ENCODE measurements around the gene DMTF1. TPM values are rescaled to one million over a fixed set of nuclear protein-coding genes. Genes with fewer than 3 reads are reported as not detected.
A peak's percentile ranks its signal among the peaks of the same experiment; 100 is the strongest.

Gene DMTF1
- total RNA-seq, 1 donor from 2014 or later, result 19.4 TPM

- Histone ChIP-seq H3K27me3 (ENCODE audit: low read depth) (no peaks in the 10 kb centered on the region), H3K4me1 (no peaks in the 10 kb centered on the region), H3K9me3 (replicated peaks) (no peaks in the 10 kb centered on the region), H3K36me3 (peaks cover 98% of the 10 kb centered on the region), H3K27ac (replicated peaks) (no peak overlapping the region), H3K4me3 (no peak overlapping the region)
- no peak for TF ChIP-seq CTCF (IDR thresholded peaks at IDR 0.05; ENCODE audit: borderline replicate concordance)
- intact Hi-C loops (cut with micrococcal nuclease), result no loop called here
- DNase-seq, result no peak
These were observed 36.7 kb downstream of the DMTF1 start for GRCh38 chr7:87188930-87189329.

GRCh38 chr7:87190783-87191182, 38.5 kb downstream of the DMTF1 start:
- TF ChIP-seq CTCF (IDR thresholded peaks at IDR 0.05; ENCODE audit: borderline replicate concordance), result no peak
- no peak for DNase-seq
- H3K4me1 ChIP-seq, result no peaks in the 10 kb centered on the region
- no peak overlapping the region for H3K27ac ChIP-seq (replicated peaks)
- H3K27me3 ChIP-seq (ENCODE audit: low read depth), result no peaks in the 10 kb centered on the region
- H3K36me3 ChIP-seq, result peaks cover 100% of the 10 kb centered on the region
- H3K4me3 ChIP-seq, result no peak overlapping the region
- intact Hi-C loops (cut with micrococcal nuclease), result no loop called here
- H3K9me3 ChIP-seq (replicated peaks), result no peaks in the 10 kb centered on the region

- no peak for DNase-seq
- H3K36me3 ChIP-seq, result peaks cover 100% of the 10 kb centered on the region
- H3K9me3 ChIP-seq (replicated peaks), result no peaks in the 10 kb centered on the region
- H3K27me3 ChIP-seq (ENCODE audit: low read depth), result no peaks in the 10 kb centered on the region
- H3K4me3 ChIP-seq, result no peak overlapping the region
- H3K27ac ChIP-seq (replicated peaks), result no peak overlapping the region
- H3K4me1 ChIP-seq, result no peaks in the 10 kb centered on the region
- no peak for TF ChIP-seq CTCF (IDR thresholded peaks at IDR 0.05; ENCODE audit: borderline replicate concordance)
- intact Hi-C loops (cut with micrococcal nuclease), result no loop called here
These were observed 40.7 kb downstream of the DMTF1 start for GRCh38 chr7:87192784-87193487.

GRCh38 chr7:87193912-87194311, 41.7 kb downstream of the DMTF1 start:
- H3K9me3 ChIP-seq (replicated peaks), result no peaks in the 10 kb centered on the region
- H3K4me3 ChIP-seq, result no peak overlapping the region
- peaks cover 97% of the 10 kb centered on the region for H3K36me3 ChIP-seq
- TF ChIP-seq CTCF (IDR thresholded peaks at IDR 0.05; ENCODE audit: borderline replicate concordance), result no peak
- H3K27ac ChIP-seq (replicated peaks), result no peak overlapping the region
- no peaks in the 10 kb centered on the region for H3K27me3 ChIP-seq (ENCODE audit: low read depth)
- intact Hi-C loops (cut with micrococcal nuclease), result no loop called here
- no peak for DNase-seq
- peaks cover 1% of the 10 kb centered on the region for H3K4me1 ChIP-seq

- intact Hi-C loops (cut with micrococcal nuclease), result no loop called here
These were observed 47.0 kb downstream of the DMTF1 start for GRCh38 chr7:87199241-87199640.

More at GRCh38 chr7:87199241-87199640, 47.0 kb downstream of the DMTF1 start:
- Histone ChIP-seq H3K4me1 (peaks cover 33% of the 10 kb centered on the region), H3K27ac (replicated peaks) (peak overlapping the region; percentile 56), H3K36me3 (peaks cover 43% of the 10 kb centered on the region), H3K27me3 (ENCODE audit: low read depth) (no peaks in the 10 kb centered on the region), H3K4me3 (no peak overlapping the region), H3K9me3 (replicated peaks) (peaks cover under 1% of the 10 kb centered on the region)
- DNase-seq, result no peak
- TF ChIP-seq CTCF (IDR thresholded peaks at IDR 0.05; ENCODE audit: borderline replicate concordance), result no peak

All from left ventricle myocardium inferior (tissue), 1 donor.